HG02840 (cell line): ENCODE measurements around the gene AKAP13.
A peak's percentile ranks its signal among the peaks of the same experiment; 100 is the strongest.
"Not testable (repeated sequence)": the region's sequence is repeated elsewhere in the genome, so short reads cannot be mapped to it uniquely, and the experiment has no call there.

Experiments
- ATAC-seq: cut with Tn5 transposase; IDR thresholded peaks from one replicate; pipeline ENCODE4 v1.9.1; 2021; ENCODE audit warnings: mild to moderate bottlenecking, moderate library complexity, moderate number of reproducible peaks; ENCODE audit not compliant: unreplicated experiment, low FRiP score

AKAP13 gene

GRCh38 chr15:85631018-85631417, 250.6 kb downstream of the AKAP13 start:
- ATAC-seq = no peak

- no peak for ATAC-seq
Observed at GRCh38 chr15:85632014-85632413, 251.6 kb downstream of the AKAP13 start.

GRCh38 chr15:85633859-85634258, 253.5 kb downstream of the AKAP13 start:
- no peak for ATAC-seq

- no peak for ATAC-seq
Observed at GRCh38 chr15:85636351-85636750, 255.9 kb downstream of the AKAP13 start.

- ATAC-seq = no peak
Observed at GRCh38 chr15:85639752-85640381, 259.5 kb downstream of the AKAP13 start.

- ATAC-seq = no peak
Observed at GRCh38 chr15:85642065-85642692, 261.8 kb downstream of the AKAP13 start.

GRCh38 chr15:85642693-85643066, 262.3 kb downstream of the AKAP13 start:
- ATAC-seq = no peak

- ATAC-seq = peak; percentile 86
Observed at GRCh38 chr15:85646538-85647091, 266.2 kb downstream of the AKAP13 start.

- ATAC-seq = no peak
Observed at GRCh38 chr15:85649372-85649771, 269.0 kb downstream of the AKAP13 start.

GRCh38 chr15:85651548-85651947, 271.1 kb downstream of the AKAP13 start:
- no peak for ATAC-seq

GRCh38 chr15:85652457-85652856, 272.1 kb downstream of the AKAP13 start:
- ATAC-seq = no peak

- no peak for ATAC-seq
Observed at GRCh38 chr15:85657132-85657531, 276.7 kb downstream of the AKAP13 start.

GRCh38 chr15:85658816-85659215, 278.4 kb downstream of the AKAP13 start:
- no peak for ATAC-seq

GRCh38 chr15:85661859-85662258, 281.5 kb downstream of the AKAP13 start:
- ATAC-seq = no peak

GRCh38 chr15:85665677-85666076, 285.3 kb downstream of the AKAP13 start:
- not testable (repeated sequence) for ATAC-seq

GRCh38 chr15:85667491-85668424, 287.4 kb downstream of the AKAP13 start:
- ATAC-seq = peak; percentile 68

GRCh38 chr15:85671156-85671555, 290.8 kb downstream of the AKAP13 start:
- no peak for ATAC-seq

GRCh38 chr15:85672332-85673084, 292.1 kb downstream of the AKAP13 start:
- no peak for ATAC-seq

- ATAC-seq = no peak
Observed at GRCh38 chr15:85673326-85673725, 292.9 kb downstream of the AKAP13 start.

GRCh38 chr15:85676342-85677098, 296.1 kb downstream of the AKAP13 start:
- ATAC-seq = no peak
